Activated CD8-positive, alpha-beta T cell treated with anti-CD3 and anti-CD28 coated beads for 36 hours (primary cell): Measurements from ENCODE around the gene HTR3C. TPM values are rescaled to one million over a fixed set of nuclear protein-coding genes. Genes with fewer than 3 reads are reported as not detected.
"Not testable (repeated sequence)": the region's sequence is repeated elsewhere in the genome, so short reads cannot be mapped to it uniquely, and the experiment has no call there.

Experiments
- ATAC-seq: fragments of 200-7000 bp; cut with Tn5 transposase; one replicate; pipeline ENCODE4 v1.10.0; 2021; ENCODE audit warnings: mild to moderate bottlenecking, moderate library complexity
- CTCF ChIA-PET: fragments of 350-600 bp; sonication (Branson Sonifier 250); formaldehyde crosslinking; loops from one replicate; lab custom pipeline; 2021; ENCODE audit warnings: antibody characterized with exemption; lab: Charles Lee
- POLR2A ChIA-PET: fragments of 350-600 bp; sonication (Branson Sonifier 250); formaldehyde crosslinking; loops from one replicate; lab custom pipeline; 2021; ENCODE audit warnings: antibody characterized with exemption; lab: Charles Lee
- DNase-seq: peaks from one replicate; pipeline ENCODE4 v3.0.0-alpha.2; 2020
- H3K27ac Mint-ChIP-seq: one replicate; pipeline ENCODE4 v1.8.0; 2021; ENCODE audit warnings: mild to moderate bottlenecking, mixed read lengths
- H3K27me3 Mint-ChIP-seq: one replicate; pipeline ENCODE4 v1.8.0; 2021; ENCODE audit warnings: mixed read lengths
- H3K36me3 Mint-ChIP-seq: one replicate; pipeline ENCODE4 v1.8.0; 2021; ENCODE audit warnings: low read depth, mixed read lengths
- H3K4me1 Mint-ChIP-seq: one replicate; pipeline ENCODE4 v1.8.0; 2021; ENCODE audit warnings: low read depth, mixed read lengths
- H3K4me3 Mint-ChIP-seq: one replicate; pipeline ENCODE4 v1.8.0; 2021; ENCODE audit warnings: mild to moderate bottlenecking, moderate library complexity, mixed read lengths
- H3K9me3 Mint-ChIP-seq: one replicate; pipeline ENCODE4 v1.8.0; 2021; ENCODE audit warnings: mixed read lengths
- intact Hi-C: fragments of 100-400 bp; cut with micrococcal nuclease; formaldehyde crosslinking; loops from one replicate; pipeline ENCODE4 v1.10.0; 2022
- total RNA-seq, 2 experiments: library from RNA; stranded (reverse); gene quantifications; one replicate each; pipeline ENCODE4 v1.2.3, GENCODE V29; 2021
- TF ChIP-seq, protein P1 (sequence below): fragments of 200-600 bp; IDR thresholded peaks from one replicate; pipeline ENCODE4 v1.8.0; 2022; ENCODE audit warnings: antibody characterized with exemption, mild to moderate bottlenecking

Gene HTR3C
- total RNA-seq, 2 experiments from 2014 or later: not detected

DNA sequence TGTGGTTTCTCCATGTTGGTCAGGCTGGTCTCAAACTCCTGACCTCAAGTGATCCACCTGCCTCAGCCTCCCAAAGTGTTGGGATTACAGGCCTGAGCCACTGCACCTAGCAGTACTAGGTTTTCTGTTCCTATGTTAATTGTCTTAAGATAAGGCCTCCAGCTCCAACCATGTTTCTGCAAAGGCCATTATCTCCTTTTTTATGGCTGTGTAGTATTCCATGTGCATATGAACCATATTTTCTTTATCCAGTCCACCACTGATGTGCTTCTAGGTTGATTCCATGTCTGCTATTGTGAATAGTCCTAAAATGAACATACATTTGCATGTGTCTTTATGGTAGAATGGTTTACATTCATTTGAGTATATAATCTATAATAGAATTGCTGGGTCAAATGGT is 9.8 kb downstream of the HTR3C start:
- H3K9me3 Mint-ChIP-seq: no peaks in the 10 kb centered on the region
- ATAC-seq: no peak

GRCh38 chr3:184066211-184066610 is 13.4 kb downstream of the HTR3C start:
- DNase-seq (no peak), ATAC-seq (no peak)
- H3K36me3 Mint-ChIP-seq: no peaks in the 10 kb centered on the region
- no peak overlapping the region for H3K27ac Mint-ChIP-seq
- no peaks in the 10 kb centered on the region for H3K4me1 Mint-ChIP-seq
- H3K9me3 Mint-ChIP-seq: peaks cover 2% of the 10 kb centered on the region
- CTCF ChIA-PET: interaction anchor here (1.2 kb wide), 1 partner anchor 24 kb away, joined by 3 read pairs; no protein-coding TSS in a partner anchor
- no peak overlapping the region for H3K4me3 Mint-ChIP-seq
- H3K27me3 Mint-ChIP-seq: peaks cover 5% of the 10 kb centered on the region
- intact Hi-C loops: no loop called here
- TF ChIP-seq, protein P1, sequence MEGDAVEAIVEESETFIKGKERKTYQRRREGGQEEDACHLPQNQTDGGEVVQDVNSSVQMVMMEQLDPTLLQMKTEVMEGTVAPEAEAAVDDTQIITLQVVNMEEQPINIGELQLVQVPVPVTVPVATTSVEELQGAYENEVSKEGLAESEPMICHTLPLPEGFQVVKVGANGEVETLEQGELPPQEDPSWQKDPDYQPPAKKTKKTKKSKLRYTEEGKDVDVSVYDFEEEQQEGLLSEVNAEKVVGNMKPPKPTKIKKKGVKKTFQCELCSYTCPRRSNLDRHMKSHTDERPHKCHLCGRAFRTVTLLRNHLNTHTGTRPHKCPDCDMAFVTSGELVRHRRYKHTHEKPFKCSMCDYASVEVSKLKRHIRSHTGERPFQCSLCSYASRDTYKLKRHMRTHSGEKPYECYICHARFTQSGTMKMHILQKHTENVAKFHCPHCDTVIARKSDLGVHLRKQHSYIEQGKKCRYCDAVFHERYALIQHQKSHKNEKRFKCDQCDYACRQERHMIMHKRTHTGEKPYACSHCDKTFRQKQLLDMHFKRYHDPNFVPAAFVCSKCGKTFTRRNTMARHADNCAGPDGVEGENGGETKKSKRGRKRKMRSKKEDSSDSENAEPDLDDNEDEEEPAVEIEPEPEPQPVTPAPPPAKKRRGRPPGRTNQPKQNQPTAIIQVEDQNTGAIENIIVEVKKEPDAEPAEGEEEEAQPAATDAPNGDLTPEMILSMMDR: no peak
- POLR2A ChIA-PET: interaction anchor here (0.6 kb wide), 1 partner anchor 85 kb away, joined by 3 read pairs; no protein-coding TSS in a partner anchor

More for the DNA sequence above, 9.8 kb downstream of the HTR3C start:
- TF ChIP-seq, protein P1: no peak
- intact Hi-C loops: no loop called here
- ChIA-PET CTCF (no interaction called here), POLR2A (no interaction called here)
- Mint-ChIP-seq H3K36me3 (no peaks in the 10 kb centered on the region), H3K4me3 (no peak overlapping the region), H3K27ac (no peak overlapping the region), H3K4me1 (no peaks in the 10 kb centered on the region), H3K27me3 (no peaks in the 10 kb centered on the region)
- no peak for DNase-seq

- Mint-ChIP-seq H3K4me3 (no peak overlapping the region), H3K27me3 (peaks cover 5% of the 10 kb centered on the region), H3K36me3 (no peaks in the 10 kb centered on the region), H3K4me1 (no peaks in the 10 kb centered on the region), H3K27ac (no peak overlapping the region), H3K9me3 (peaks cover 2% of the 10 kb centered on the region)
- CTCF ChIA-PET: interaction anchor here (0.9 to 1.2 kb wide), 2 partner anchors 25 to 51 kb away, joined by 3 read pairs; no protein-coding TSS in a partner anchor
- TF ChIP-seq, protein P1: no peak
- DNase-seq (no peak), ATAC-seq (no peak)
- intact Hi-C loops: no loop called here
- POLR2A ChIA-PET: interaction anchor here (0.6 kb wide), 1 partner anchor 400 kb away, joined by 3 read pairs; no protein-coding TSS in a partner anchor
Measured at GRCh38 chr3:184067573-184068055, 14.8 kb downstream of the HTR3C start.

DNA sequence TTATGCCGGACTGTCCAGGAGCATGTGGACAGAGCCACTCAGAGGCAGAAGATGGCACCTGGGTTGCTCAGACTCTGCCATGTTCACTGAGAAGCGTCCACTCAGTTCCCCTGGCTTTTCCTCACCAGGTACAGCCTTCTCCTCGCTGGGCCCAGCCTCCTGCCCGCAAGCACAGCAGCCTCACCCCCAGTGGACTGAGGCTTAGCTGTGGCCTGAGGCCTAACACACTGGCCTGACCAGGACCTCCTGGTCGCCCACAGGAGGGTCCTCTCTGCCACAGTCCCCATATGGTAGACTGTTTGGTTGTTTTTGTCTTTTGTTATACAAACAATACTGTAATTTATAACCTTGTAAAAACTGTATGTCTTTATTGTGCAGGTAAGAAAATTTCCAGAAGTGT is 15.5 kb downstream of the HTR3C start:
- H3K4me1 Mint-ChIP-seq: no peaks in the 10 kb centered on the region
- intact Hi-C loops: no loop called here
- peaks cover 5% of the 10 kb centered on the region for H3K27me3 Mint-ChIP-seq
- H3K27ac Mint-ChIP-seq: no peak overlapping the region
- CTCF ChIA-PET: interaction anchor here (0.9 kb wide), 1 partner anchor 52 kb away, joined by 3 read pairs; no protein-coding TSS in a partner anchor
- ATAC-seq (no peak), DNase-seq (no peak)
- POLR2A ChIA-PET: interaction anchor here (0.6 kb wide), 1 partner anchor 400 kb away, joined by 3 read pairs; no protein-coding TSS in a partner anchor
- no peak overlapping the region for H3K4me3 Mint-ChIP-seq
- TF ChIP-seq, protein P1: no peak
- no peaks in the 10 kb centered on the region for H3K36me3 Mint-ChIP-seq
- H3K9me3 Mint-ChIP-seq: peaks cover 2% of the 10 kb centered on the region

DNA sequence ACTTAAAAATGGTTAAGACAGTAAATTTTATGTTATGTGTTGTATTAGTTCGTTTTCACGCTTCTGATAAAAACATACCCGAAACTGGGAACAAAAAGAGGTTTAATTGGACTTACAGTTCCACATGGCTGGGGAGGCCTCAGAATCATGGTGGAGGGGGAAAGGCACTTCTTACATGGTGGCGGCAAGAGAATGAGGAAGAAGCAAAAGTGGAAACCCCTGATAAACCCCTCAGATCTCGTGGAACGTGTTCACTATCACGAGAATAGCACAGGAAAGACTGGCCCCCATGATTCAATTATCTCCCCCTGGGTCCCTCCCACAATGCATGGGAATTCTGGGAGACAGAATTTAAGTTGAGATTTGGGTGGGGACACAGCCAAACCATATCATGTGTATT is 18.3 kb downstream of the HTR3C start:
- POLR2A ChIA-PET, intact Hi-C loops, H3K36me3 Mint-ChIP-seq, H3K9me3 Mint-ChIP-seq, ATAC-seq, CTCF ChIA-PET, H3K4me1 Mint-ChIP-seq, H3K27ac Mint-ChIP-seq, H3K4me3 Mint-ChIP-seq, H3K27me3 Mint-ChIP-seq, DNase-seq: not testable (repeated sequence)
